ENCODE data around the gene MED19.
A peak's percentile ranks its signal among the peaks of the same experiment; 100 is the strongest.
"Not testable (repeated sequence)": the region's sequence is repeated elsewhere in the genome, so short reads cannot be mapped to it uniquely, and the experiment has no call there.

The MED19 gene, protein sequence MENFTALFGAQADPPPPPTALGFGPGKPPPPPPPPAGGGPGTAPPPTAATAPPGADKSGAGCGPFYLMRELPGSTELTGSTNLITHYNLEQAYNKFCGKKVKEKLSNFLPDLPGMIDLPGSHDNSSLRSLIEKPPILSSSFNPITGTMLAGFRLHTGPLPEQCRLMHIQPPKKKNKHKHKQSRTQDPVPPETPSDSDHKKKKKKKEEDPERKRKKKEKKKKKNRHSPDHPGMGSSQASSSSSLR
- long read RNA-seq, donor 1, transcript MED19-203 (3 exons, 1,088 nt) = minor isoform, 5 of 31 reads
- long read RNA-seq, donor 1, transcript MED19-202 (5 exons, 1,203 nt) = major isoform, 10 of 31 reads
- long read RNA-seq, donor 1, partial matches to known transcripts = 15 of 31 reads
- long read RNA-seq, donor 1, other reads (novel, unspliced or antisense) = 0 of 31 reads
- long read RNA-seq, donor 2, partial matches to known transcripts = 482 of 535 reads
- long read RNA-seq, donor 2, other reads (novel, unspliced or antisense) = 46 of 535 reads
- long read RNA-seq, donor 3, partial matches to known transcripts = 0 of 3 reads
- long read RNA-seq, donor 3, other reads (novel, unspliced or antisense) = 0 of 3 reads
- long read RNA-seq, donor 4, transcript MED19-202 (5 exons, 1,203 nt) = major isoform, 6 of 8 reads
- long read RNA-seq, donor 4, partial matches to known transcripts = 0 of 8 reads
- long read RNA-seq, donor 4, other reads (novel, unspliced or antisense) = 0 of 8 reads
- long read RNA-seq, donor 5, transcript MED19-202 (5 exons, 1,203 nt) = major isoform, 18 of 28 reads
- long read RNA-seq, donor 5, partial matches to known transcripts = 5 of 28 reads
- long read RNA-seq, donor 5, other reads (novel, unspliced or antisense) = 0 of 28 reads
- long read RNA-seq, donor 6, transcript MED19-202 (5 exons, 1,203 nt) = major isoform, 8 of 43 reads
- long read RNA-seq, donor 6, partial matches to known transcripts = 29 of 43 reads
- long read RNA-seq, donor 6, other reads (novel, unspliced or antisense) = 0 of 43 reads
- long read RNA-seq, donor 7, transcript MED19-202 (5 exons, 1,203 nt) = major isoform, 10 of 56 reads
- long read RNA-seq, donor 7, partial matches to known transcripts = 39 of 56 reads
- long read RNA-seq, donor 7, other reads (novel, unspliced or antisense) = 0 of 56 reads
- long read RNA-seq, donor 8, partial matches to known transcripts = 7 of 13 reads
- long read RNA-seq, donor 8, other reads (novel, unspliced or antisense) = 0 of 13 reads

DNA sequence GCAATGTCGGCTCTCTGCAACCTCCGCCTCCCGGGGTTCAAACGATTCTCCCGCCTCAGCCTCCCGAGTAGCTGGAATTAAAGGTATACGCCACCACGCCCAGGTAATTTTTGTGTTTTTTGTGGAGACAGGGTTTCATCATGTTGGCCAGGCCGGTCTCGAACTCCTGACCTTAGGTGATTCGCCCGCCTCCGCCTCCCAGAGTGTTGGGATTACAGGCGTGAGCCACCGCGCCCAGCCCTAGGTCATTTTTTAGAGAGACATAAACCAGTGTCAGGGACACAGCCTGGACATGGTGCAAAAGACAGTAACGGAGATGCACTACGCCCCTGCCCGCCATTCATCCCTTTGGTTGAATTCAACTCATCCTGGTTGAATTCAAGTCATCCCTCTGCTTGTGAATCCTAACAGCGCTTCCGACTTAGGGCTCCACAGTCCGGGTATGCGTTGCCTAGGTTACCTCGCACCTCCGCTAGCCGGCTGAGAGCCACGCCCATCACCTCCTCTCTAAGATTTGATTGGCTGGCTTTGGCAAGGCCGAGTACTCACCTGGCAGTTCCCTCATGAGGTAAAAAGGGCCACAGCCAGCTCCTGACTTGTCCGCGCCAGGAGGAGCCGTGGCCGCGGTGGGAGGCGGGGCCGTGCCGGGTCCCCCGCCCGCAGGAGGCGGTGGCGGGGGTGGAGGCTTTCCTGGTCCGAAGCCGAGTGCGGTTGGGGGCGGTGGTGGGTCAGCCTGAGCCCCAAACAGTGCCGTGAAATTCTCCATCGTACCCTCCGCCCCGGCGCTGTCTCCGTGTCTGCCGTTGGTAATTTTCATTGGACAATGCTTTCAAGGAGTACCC, at the start of gene MED19:
MED19 (minus strand) TSS at position 802 of the 842 bp plus-strand sequence; CDS start at position 766, 36 bp downstream.
- DNase-seq = peak; percentile 86

GRCh38 chr11:57758174-57758573, 46.2 kb upstream of the MED19 start:
- no peak for DNase-seq

GRCh38 chr11:57752954-57753353, 40.9 kb upstream of the MED19 start:
- DNase-seq = no peak

GRCh38 chr11:57751676-57752253, 39.8 kb upstream of the MED19 start, which contains the start of gene BTBD18:
TSS of gene BTBD18 (minus strand) at chr11:57751819. CDS start at chr11:57751188, 631 bp downstream.
- DNase-seq = no peak

GRCh38 chr11:57751176-57751575, 39.2 kb upstream of the MED19 start:
- no peak for DNase-seq

GRCh38 chr11:57746920-57747319, 34.9 kb upstream of the MED19 start:
- DNase-seq = no peak

DNA sequence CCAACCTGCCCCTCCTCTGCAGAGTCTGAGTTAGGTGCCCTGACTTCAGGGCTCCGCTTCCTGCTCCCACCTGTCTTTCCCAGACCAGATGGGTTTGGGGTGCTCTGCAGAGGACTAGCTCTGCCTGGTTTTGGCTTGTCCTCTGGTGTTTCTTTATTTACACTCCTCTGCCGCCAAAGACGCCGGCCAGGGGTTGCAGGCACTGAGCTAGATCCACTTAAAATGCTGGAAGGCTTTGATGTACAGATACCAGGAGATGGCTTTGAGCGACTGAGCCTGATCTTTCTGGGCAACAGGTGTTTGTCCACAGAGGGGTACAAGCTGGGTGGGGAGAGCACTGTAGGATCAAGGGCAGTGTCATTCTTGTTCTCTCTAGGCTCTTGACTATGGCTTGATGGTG, 33.2 kb upstream of the MED19 start:
- no peak for DNase-seq

DNA sequence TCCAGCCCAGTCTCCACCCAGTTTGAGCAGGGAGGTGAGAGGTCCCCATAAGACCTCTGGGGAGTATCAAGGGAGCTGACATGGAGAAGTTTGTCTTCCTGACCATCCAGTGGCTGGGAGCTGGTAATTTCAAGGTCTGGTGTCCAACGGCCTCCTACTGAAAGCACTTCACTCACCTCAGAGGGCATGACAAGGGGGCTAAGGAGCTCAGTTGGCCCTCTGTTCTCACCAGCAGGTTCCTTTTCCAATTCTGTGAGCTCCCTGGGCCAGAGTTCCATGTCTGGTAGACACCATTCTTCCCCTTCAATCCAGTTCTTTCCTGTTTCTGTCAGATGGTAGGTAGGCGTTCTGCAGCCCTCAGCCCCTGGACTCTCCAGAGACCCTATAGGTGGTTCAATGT, 32.3 kb upstream of the MED19 start:
- no peak for DNase-seq

DNA sequence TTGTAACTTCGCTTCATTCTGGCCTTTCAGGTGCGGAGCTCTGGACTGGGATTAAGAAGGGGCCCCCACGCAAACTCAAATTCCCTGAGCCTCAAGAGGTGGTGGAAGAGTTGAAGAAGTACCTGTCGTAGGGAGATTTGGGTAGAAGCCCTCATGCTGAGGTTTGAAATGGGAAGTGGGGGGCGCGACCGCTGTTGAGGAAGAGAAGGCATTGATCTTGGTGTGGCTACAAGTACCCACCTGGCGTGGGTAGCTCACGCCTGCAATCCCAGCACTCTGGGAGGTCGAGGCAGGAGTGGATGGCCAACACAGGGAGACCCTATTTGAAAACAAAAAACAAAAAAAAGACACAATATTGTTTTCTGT, 30.1 kb upstream of the MED19 start:
- no peak for DNase-seq

- DNase-seq = peak; percentile 85
These were observed 29.4 kb upstream of the MED19 start, which contains the start of gene SELENOH for GRCh38 chr11:57741132-57742086. TSS of gene SELENOH (plus strand) at chr11:57741491. CDS start at chr11:57741596, 105 bp downstream.

- DNase-seq = no peak
These were observed 23.7 kb upstream of the MED19 start for GRCh38 chr11:57735619-57736298.

DNA sequence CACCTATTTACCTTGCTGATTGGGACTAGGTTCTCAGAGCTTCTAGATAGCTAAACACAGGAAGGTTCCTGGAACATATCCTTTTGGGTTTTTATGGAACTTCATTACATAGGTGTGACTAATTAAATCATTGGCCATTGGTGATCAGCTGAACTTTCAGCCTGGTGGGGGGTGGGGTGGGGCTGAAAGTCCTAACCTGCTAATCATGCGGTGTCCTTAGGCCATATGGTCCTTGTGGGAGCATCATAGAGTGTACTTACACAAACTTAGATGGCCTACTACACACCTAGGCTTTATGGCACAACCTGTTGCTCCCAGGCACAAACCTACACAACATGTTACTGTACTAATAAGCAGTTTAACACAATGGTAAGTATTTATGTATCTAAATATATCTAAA, 20.6 kb upstream of the MED19 start:
- DNase-seq = no peak

- no peak for DNase-seq
These were observed 17.5 kb upstream of the MED19 start for GRCh38 chr11:57729479-57729878.

GRCh38 chr11:57728829-57729228, 16.8 kb upstream of the MED19 start:
- DNase-seq = no peak

DNA sequence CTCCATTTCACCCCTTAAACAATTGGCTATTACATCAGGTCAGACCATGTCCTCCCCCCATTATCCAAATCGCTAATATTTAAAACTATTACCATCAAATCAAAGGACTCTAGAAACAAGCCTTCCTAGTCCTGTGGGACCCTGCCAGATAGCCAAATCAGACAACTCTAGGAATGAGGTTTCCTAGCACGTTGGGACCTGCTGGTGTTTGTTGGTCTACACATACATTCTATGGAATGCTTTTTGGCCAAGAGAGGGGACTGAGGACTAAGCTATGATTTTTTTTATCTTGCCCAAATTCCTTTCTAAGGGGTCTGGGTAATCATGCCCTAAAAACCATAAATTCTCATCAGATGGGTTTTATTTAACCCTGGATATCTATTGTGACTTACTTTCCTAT, 15.2 kb upstream of the MED19 start:
- DNase-seq = no peak

GRCh38 chr11:57716726-57717125, 4.7 kb upstream of the MED19 start:
- DNase-seq = not testable (repeated sequence)

GRCh38 chr11:57713835-57714234, 1.8 kb upstream of the MED19 start:
- DNase-seq = no peak

GRCh38 chr11:57712256-57713150, 488 bp upstream of the MED19 start, which contains the start of gene TMX2:
TSS of gene TMX2 (plus strand) at chr11:57712593. CDS start at chr11:57712619, 26 bp downstream.
- peak; percentile 74 for DNase-seq

Data from right kidney (tissue), 9 donors.